GM18526 (cell line): ENCODE results near the gene UQCC2.

Source experiments
- POLR2A ChIP-seq: IDR thresholded peaks from 3 replicates; pipeline ENCODE4 v1.6.1; 2011; ENCODE audit not compliant: insufficient read length; ENCODE audit errors: extremely low read depth

The UQCC2 gene

GRCh38 chr6:33670971-33671743, 40.3 kb downstream of the UQCC2 start:
- TF ChIP-seq POLR2A = no peak

- TF ChIP-seq POLR2A = no peak
These were observed 41.3 kb downstream of the UQCC2 start for GRCh38 chr6:33670086-33670660.

- no peak for TF ChIP-seq POLR2A
These were observed 42.6 kb downstream of the UQCC2 start for GRCh38 chr6:33668914-33669313.

- no peak for TF ChIP-seq POLR2A
These were observed 43.2 kb downstream of the UQCC2 start for GRCh38 chr6:33668328-33668727.

- no peak for TF ChIP-seq POLR2A
These were observed 43.7 kb downstream of the UQCC2 start for GRCh38 chr6:33667776-33668175.

- TF ChIP-seq POLR2A = no peak
These were observed 44.4 kb downstream of the UQCC2 start for GRCh38 chr6:33667072-33667471.

GRCh38 chr6:33665957-33666356, 45.5 kb downstream of the UQCC2 start:
- no peak for TF ChIP-seq POLR2A

- TF ChIP-seq POLR2A = no peak
These were observed 46.9 kb downstream of the UQCC2 start for GRCh38 chr6:33664506-33665057.

GRCh38 chr6:33663727-33664449, 47.6 kb downstream of the UQCC2 start:
- TF ChIP-seq POLR2A = no peak

- no peak for TF ChIP-seq POLR2A
These were observed 48.5 kb downstream of the UQCC2 start for GRCh38 chr6:33663028-33663427.

- no peak for TF ChIP-seq POLR2A
These were observed 49.2 kb downstream of the UQCC2 start for GRCh38 chr6:33662318-33662717.

GRCh38 chr6:33661106-33661838, 50.2 kb downstream of the UQCC2 start:
- no peak for TF ChIP-seq POLR2A

- no peak for TF ChIP-seq POLR2A
These were observed 51.5 kb downstream of the UQCC2 start for GRCh38 chr6:33659986-33660385.

- no peak for TF ChIP-seq POLR2A
These were observed 52.4 kb downstream of the UQCC2 start for GRCh38 chr6:33658982-33659689.

GRCh38 chr6:33656844-33657243, 54.7 kb downstream of the UQCC2 start:
- no peak for TF ChIP-seq POLR2A
